NCI-H460 (cell line): Measurements from ENCODE around the gene CXCL17. TPM values are rescaled to one million over a fixed set of nuclear protein-coding genes. Genes with fewer than 3 reads are reported as not detected.

Experiments
- DNase-seq: peaks from one replicate; pipeline ENCODE4 v3.0.0-alpha.2; 2016; ENCODE audit warnings: low read depth; ENCODE audit errors: extremely low read depth
- total RNA-seq: library from RNA; depleted of rRNA; stranded (reverse); fragments of >200 nt; shearing (Covaris generic); gene quantifications from 2 replicates; pipeline ENCODE4 v1.2.3, GENCODE V29; 2014

CXCL17 gene
- total RNA-seq, 1 experiment from 2014 or later = not detected

- DNase-seq = no peak
Measured at GRCh38 chr19:42424712-42425131, 18.0 kb downstream of the CXCL17 start.

DNA sequence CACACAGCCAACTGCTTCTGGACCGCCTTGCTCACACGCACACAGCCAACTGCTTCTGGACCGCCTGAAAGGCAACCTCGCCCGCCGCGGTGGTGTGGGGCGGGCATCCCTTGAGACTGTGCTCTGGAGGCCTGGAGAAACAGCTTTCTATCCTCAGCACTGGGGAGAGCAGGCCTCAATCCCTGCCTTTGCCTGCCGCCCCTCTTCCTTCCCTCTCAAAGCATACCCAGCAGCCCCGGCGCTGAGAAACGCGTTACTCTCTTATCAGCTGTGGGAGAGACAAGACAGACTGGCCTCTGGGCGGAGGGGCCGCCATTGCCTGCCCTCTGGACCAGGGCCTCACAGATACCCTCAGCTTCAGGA is 18.4 kb downstream of the CXCL17 start:
- no peak for DNase-seq

- DNase-seq = peak; percentile 53
Measured at GRCh38 chr19:42423462-42424344, 19.0 kb downstream of the CXCL17 start.

DNA sequence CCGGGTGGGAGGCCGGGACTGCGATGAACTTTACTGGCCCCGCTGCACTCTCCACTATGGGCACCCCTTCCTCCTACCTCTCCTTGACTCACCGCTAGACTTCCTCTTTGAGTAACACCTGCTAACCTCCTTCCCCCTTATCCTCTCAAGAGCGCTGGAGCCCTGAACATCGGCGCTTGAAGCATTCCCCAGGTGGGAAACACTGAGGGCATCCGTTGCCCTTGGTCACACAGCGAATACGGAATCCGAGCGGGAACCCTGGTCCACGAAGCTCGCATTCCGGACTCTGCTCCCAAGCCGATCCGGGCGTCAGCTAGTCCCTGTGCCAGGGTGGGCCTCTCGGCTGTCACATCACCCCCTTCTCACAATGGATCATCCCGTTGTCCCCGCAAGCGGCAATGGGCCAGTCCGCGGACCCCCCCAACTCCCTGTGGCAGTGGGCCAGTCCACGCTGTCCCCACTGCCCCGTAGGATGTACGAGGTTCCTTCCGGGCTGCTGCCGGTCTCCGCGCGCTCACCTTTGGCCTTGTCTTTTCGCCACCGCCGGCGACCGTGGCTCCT is 19.8 kb downstream of the CXCL17 start:
- DNase-seq = no peak

- no peak for DNase-seq
Measured at GRCh38 chr19:42422092-42422900, 20.4 kb downstream of the CXCL17 start.

- no peak for DNase-seq
Measured at GRCh38 chr19:42421591-42422031, 21.1 kb downstream of the CXCL17 start.

DNA sequence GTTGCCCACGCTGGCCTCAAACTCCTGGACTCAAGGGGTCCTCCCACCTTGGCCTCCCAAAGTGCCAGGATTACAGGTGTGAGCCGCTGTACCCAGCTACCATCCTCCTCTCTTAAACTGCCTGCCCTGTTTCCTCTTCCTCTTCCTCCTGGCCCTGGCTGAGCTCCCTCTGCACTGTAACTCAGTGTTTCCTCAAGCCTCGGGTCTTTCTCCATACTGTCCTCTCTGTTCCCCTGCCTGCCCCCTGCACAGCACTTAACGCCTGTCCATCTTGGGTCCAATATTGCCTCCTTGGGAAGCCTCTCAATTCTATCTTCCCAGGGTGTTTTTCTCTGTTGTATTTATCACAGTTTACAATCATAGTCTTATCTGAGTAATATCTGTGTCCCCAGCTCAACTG is 21.6 kb downstream of the CXCL17 start:
- DNase-seq = no peak

- peak; percentile 59 for DNase-seq
Measured at GRCh38 chr19:42420055-42420544, 22.6 kb downstream of the CXCL17 start.

DNA sequence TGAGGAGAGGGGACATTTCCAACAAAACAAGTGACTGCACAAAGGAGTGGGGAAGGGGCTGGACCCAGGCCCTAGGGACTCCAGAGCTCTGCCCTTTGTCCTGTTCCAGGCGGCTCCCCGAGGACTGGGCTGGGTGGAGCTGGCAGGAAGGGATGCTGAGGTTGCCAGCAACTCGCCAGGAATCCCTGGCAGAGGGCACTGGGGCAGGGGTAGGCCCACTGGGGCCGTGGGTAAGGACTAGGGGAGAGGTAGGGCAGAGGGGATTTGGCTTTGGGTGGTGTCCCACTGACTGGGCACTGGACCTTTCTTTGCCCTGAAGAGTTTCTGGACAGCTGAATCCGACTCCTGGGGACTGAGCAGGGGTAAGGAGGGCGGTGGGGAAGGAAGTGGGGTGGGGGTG is 23.4 kb downstream of the CXCL17 start:
- DNase-seq = no peak

- DNase-seq = no peak
Measured at GRCh38 chr19:42412661-42413076, 30.1 kb downstream of the CXCL17 start.

DNA sequence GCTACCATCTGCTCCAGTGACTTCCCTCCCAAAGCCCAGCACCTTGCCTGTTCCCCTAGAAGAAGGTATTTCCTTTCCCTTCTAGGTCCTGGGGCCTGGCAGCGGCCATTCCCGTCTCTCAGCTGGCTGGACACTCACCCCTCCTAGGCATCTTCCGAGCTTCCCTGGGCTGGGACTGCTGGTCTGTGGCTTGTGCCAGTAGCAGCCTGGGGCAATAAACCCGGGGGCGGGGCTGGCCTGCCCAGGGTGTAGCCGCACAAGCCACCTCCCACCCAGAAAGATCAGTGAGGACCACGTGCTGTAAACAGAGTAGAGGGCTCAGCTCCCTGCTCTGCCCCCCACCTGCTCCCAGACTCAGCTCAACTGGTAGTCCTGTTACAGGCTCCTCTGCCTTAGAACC is 30.5 kb downstream of the CXCL17 start:
- DNase-seq = no peak

GRCh38 chr19:42411581-42412178 is 31.1 kb downstream of the CXCL17 start:
- DNase-seq = no peak

- DNase-seq = no peak
Measured at GRCh38 chr19:42410371-42410770, 32.4 kb downstream of the CXCL17 start.

GRCh38 chr19:42409477-42409876 is 33.3 kb downstream of the CXCL17 start:
- no peak for DNase-seq

- no peak for DNase-seq
Measured at GRCh38 chr19:42407816-42408175, 35.0 kb downstream of the CXCL17 start.

GRCh38 chr19:42407085-42407815 is 35.5 kb downstream of the CXCL17 start:
- no peak for DNase-seq

- DNase-seq = no peak
Measured at GRCh38 chr19:42406111-42406510, 36.6 kb downstream of the CXCL17 start.

DNA sequence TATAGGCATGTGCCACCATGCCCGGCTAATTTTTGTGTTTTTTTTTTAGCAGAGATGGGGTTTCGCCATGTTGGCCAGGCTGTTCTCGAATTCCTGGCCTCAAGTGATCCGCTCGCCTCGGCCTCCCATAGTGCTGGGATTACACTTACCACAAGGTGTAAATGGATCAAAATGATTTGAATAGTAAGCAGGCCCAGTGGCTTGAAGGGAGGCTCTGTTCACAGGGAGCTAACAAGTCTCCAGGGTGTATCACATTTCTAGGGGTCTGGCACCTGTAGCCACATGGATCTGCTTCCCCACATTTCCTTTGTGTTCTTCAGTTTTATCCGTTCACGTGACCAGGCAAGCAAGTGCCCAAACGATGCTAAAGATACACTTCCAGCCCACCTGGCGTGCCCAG is 39.2 kb downstream of the CXCL17 start:
- DNase-seq = no peak

GRCh38 chr19:42402376-42403116 is 40.2 kb downstream of the CXCL17 start:
- no peak for DNase-seq
